Activated CD4-positive, alpha-beta T cell treated with anti-CD3 and anti-CD28 coated beads, Interleukin-2, Interleukin-4, amounts not matched to agents 100 ng/mL and 50 ng/mL, durations not matched to agents 16 hours and 8 hours (primary cell): Measurements from ENCODE around the gene PLEKHG4B.
"Not testable (repeated sequence)": the region's sequence is repeated elsewhere in the genome, so short reads cannot be mapped to it uniquely, and the experiment has no call there.

ENCODE experiments used
- DNase-seq: peaks from one replicate; pipeline ENCODE4 v3.0.0-alpha.2; 2020; ENCODE audit warnings: low spot score

PLEKHG4B gene

DNA sequence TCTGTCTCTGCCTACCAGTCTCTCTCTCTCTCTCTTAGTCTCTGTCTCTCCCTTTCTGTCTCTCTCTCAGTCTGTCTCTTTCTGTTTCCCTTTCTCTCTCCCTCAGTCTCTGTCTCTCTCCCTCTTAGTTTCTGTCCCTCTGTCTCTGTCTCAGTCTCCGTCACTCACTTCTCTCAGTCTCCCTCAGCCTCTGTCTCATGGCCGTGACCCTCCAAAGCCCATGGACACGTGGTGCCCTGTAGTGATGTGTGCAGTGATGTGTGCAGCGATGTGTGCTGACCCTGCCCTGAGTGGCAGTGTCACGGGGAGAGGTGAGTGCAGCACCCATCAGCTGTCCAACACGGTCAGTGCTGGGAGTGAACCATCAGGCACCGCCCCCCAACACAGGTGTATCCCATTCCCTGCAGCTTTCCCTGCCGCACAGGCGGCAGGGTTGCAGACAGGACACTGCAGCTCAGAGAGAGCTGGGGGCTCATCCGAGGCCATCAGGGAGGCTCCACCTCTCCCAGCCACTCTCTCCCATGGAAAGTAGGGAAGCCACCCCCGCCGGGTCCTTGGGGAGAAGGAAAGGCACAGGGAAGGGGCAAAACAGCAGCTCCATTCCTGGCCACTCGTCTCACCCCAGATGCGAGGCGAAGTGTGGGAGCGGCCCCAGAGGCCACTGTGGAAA, 98.5 kb downstream of the PLEKHG4B start:
- no peak for DNase-seq

DNA sequence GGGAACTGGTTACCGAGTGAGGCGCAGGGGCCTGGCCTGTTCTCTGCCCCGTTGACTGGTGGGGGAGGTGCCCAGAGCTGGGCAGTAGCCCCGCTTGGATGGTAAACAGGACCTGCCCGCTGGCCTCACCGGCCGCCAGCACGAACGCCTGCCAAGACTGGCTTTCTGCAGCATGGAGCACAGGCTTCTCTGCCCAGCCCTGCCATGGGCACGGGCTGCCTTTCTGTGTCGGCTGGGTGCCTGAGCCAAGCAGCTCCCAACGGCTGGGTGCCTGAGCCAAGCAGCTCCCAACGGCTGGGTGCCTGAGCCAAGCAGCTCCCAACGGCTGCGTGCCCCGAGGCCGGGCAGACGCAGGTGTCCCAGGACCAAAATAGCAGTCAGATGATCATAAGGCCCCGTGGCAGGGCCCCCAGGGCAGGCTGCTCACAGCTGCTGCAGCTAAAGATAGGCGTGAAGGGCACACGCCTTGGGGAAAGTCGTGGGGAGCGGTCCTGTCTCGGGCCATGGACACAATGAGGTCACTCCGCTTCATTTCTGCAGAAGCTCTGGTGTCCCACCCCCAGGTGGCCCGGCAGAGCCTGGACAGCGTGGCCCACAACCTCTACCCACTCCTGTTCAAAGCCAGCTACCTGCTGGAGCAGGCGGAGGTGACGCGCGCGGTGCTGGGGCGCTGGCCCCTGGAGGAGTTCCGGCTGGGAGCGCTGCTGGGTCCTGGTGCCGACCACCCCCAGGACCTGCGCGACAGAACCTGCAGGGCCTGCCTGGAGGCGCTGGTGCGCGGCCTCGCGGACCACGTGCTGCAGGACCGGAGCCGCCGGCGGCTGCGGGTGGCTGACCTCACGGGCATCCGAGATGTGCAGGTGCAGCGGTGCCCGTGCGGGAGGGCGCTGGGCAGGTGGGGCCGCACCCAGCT, 99.3 kb downstream of the PLEKHG4B start, which contains the start of gene LRRC14B:
Gene LRRC14B (plus strand): TSS at position 460 of the 913 bp plus-strand sequence. CDS start 44 bp downstream, at position 504.
- DNase-seq = no peak

DNA sequence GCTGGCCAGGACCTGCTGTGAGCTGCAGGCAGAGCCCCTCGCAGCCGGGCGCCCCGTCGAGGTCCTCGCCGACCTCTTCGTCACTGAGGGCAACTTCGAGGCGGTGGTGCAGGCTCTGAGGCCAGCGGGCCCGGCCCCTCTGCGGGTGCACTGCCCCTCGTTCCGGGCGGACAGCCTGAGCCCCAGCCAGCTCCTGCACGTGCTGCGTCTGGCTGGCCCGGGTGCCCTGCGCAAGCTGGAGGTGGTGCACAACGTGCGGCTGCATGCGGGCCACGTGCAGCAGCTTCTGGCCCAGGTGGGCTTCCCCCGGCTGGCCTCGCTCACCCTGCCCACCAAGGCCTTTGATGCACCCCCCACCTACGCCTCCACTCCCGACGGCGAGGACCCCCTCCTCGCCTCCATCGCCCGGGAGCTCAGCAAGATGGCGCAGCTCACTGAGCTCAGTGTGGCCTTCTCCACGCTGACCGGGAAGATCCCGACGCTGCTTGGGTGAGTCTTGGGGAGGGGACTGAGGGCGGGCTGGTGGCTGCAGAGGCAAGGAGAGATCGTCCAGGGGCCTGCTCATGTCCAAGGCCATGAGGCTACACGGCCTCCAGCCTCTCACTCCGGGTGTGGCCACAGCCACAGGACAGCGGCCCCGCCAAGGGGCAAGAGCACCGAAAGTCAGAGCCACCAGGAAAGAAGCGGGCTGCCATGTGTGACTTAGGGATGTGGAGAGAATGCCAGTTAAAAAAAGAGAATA, 100.2 kb downstream of the PLEKHG4B start:
- DNase-seq = no peak

DNA sequence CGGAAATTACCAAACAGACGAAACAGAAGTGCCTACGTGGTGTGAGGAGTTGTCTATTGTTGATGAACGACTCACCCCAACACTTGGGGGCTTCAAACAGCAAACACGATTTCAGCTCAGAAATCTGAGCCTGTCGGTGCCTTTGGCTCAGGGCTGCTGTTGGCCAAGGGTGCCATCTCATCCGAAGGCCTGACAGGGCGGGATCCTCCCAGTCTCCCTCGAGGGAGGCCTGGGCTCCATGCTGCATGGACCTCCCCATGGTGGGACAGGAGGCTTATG, 100.7 kb downstream of the PLEKHG4B start:
- DNase-seq = no peak

- DNase-seq = no peak
Measured at GRCh38 chr5:192970-193831, 101.2 kb downstream of the PLEKHG4B start.

GRCh38 chr5:194102-194501, 102.1 kb downstream of the PLEKHG4B start:
- no peak for DNase-seq

DNA sequence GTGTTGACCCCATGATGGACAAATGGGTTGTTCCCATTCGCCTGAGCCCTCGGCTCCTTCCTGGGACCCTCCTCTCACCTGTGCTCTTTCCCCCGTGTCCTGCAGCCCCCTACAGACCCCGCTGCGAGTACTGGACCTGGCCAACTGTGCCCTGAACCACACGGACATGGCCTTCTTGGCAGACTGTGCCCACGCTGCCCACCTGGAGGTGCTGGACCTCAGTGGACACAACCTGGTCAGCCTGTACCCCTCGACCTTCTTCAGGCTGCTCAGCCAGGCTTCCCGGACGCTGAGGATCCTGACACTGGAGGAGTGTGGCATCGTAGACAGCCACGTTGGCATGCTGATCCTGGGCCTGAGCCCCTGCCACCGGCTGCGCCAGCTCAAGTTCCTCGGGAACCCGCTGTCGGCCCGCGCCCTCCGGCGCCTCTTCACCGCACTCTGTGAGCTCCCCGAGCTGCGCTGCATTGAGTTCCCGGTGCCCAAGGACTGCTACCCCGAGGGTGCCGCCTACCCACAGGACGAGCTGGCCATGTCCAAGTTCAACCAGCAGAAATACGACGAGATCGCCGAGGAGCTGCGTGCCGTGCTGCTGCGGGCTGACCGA, 102.7 kb downstream of the PLEKHG4B start:
- DNase-seq = no peak

- DNase-seq = no peak
Measured at GRCh38 chr5:195401-196160, 103.6 kb downstream of the PLEKHG4B start.

DNA sequence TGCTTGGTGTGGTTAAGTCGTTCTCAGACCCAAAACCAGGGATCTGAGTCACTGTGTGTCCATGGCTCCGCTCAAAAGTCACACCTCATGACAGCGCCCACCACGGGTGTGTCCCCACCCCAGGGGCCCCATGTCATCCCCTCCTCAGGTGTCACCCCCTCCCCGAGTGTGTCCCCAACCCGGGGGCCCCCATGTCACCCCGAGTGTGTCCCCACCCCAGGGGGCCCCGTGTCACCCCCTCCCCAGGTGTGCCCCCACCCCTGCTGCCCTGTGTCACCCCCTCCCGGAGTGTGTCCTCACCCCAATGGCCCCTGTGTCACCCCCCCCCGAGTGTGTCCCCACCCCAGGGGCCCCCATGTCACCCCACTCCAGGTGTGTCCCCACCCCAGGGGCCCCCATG, 104.4 kb downstream of the PLEKHG4B start:
- DNase-seq = no peak

- DNase-seq = not testable (repeated sequence)
Measured at GRCh38 chr5:197031-197430, 105.1 kb downstream of the PLEKHG4B start.

DNA sequence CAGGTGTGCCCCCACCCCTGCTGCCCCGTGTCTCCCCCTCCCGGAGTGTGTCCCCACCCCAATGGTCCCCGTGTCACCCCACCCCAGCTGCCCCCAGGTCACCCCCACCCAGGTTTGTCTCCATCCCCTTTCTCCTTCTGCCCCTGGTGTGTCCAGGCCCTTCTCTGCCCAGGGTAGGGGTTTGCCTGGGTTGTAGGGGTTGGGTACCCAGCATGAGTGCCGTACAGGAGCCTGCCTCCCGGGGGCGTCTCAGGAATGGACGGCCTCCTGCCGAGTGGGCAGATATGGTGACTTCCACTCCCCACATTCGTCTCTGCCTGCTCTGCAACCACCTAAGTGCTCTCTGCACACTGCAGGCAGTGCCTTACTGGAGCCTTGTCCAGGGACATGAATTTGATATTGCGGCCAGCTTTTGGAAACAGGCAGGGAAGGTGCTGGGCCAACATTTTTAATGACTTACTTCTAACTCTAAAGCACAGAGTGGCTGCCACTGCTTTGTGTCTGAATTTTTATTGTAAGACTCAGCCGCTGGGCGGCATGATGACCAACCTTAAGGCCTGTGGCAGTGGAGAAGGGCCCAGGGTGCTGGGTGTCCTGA, 106.0 kb downstream of the PLEKHG4B start:
- DNase-seq = no peak

- no peak for DNase-seq
Measured at GRCh38 chr5:198516-199196, 106.7 kb downstream of the PLEKHG4B start.

DNA sequence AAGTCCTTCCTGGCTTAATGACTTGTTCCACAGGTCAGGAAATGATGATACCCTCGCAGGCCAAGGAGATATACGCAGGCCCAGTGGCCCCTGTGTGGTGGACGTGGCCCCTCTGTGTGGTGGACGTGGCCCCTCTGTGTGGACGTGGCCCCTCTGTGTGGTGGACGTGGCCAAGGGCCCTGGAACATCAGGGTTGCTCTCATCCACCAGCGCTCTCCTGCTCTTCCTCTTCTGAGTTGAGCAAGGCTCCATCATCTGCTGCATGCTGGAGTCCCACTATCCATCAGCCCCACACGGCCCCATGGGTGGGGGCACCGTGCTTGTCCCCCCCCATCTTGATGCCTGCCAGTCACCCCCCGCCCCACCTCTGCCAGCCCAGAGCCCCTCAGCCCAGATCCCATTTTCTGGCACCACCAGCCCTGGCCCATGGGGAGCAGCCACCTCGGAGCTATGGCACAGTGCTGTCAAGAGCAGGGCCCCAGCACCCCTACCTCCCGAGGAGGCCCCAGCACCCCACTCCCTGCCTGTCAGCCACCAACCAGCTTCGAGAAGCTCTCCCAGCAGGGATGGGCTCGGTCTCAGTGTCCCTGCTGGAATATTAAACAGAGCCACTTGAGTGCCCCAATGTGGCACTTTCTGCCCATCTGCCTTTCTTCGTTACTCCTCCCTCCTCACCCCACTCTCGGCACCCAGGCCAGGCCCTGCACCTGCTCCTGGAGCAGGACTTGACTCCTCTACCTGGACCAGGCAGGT, 107.4 kb downstream of the PLEKHG4B start:
- no peak for DNase-seq

- no peak for DNase-seq
Measured at GRCh38 chr5:199950-200645, 108.1 kb downstream of the PLEKHG4B start.

- DNase-seq = no peak
Measured at GRCh38 chr5:200985-201384, 109.0 kb downstream of the PLEKHG4B start.

- DNase-seq = no peak
Measured at GRCh38 chr5:201672-202071, 109.7 kb downstream of the PLEKHG4B start.

DNA sequence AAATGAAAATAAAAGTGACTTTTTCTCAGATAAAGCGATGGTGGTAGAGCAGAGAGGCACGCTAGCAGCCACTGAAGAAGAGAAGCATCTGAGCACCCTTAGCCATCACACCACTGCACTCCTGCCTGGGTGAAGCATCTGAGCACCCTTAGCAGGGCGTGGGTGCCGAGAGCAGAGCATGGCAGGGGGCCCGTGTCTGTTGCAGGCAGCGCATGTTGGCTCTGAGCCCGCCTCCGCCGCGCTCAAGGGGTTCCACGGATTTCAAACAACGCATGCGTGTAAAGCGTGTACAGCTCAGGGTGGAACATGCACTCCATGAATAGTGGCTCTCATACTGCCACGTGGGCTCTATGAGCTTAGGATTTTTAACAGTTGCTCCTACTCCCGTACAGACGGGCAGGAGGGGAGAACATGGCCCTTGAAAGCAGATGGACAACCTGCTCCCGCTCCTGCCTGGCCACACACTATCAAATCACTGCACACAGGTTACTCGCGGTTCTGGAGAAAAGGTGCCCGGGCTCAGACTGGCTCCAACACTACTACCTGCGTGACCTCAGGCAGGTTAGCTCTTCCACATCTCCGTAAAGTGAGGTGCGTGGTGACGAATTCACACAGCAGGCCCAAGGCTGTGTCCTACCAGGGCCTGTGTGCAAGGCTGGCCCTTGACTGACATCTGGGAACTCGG, 111.4 kb downstream of the PLEKHG4B start:
- DNase-seq = no peak

DNA sequence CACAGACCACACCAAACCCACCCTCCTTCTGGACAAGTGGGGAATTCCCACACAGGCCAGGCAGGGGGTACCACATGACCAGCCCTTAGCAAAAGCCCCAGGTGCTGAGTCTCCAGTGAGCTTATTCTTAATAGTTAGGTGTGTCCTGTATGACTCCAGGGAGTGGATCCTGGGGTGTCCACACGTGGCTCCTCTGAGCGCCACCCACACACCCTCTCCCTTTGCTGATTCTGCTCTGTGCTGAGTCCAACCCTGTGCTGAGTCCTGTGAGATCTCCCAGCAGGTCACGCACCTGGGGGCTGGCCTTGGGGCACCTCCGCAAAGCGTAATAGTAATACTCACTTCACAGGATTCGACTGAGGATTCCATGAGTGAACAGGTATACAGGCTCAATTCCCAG, 112.0 kb downstream of the PLEKHG4B start:
- DNase-seq = no peak
